ENCODE results near the gene PLPP4.

GRCh38 chr10:120414946-120415345 lies 42.1 kb upstream of the PLPP4 start:
- TF ChIP-seq EZH2 (IDR thresholded peaks at IDR 0.05; ENCODE audit: borderline replicate concordance, insufficient read depth, low read length, poor library complexity, severe bottlenecking) (no peak), REST (IDR thresholded peaks at IDR 0.05; ENCODE audit: borderline replicate concordance) (no peak), CTCF (IDR thresholded peaks at IDR 0.05; ENCODE audit: poor library complexity, severe bottlenecking) (no peak), EP300 (conservative IDR thresholded peaks at IDR 0.05; ENCODE audit: poor library complexity, severe bottlenecking) (no peak), TAF1 (IDR thresholded peaks at IDR 0.05; ENCODE audit: low read depth) (no peak), RAD21 (conservative IDR thresholded peaks at IDR 0.05) (no peak)

Data from neural cell (in vitro differentiated cells).